GM13976 (cell line): Measurements from ENCODE around the gene PYCR2.
"Not testable (repeated sequence)": the region's sequence is repeated elsewhere in the genome, so short reads cannot be mapped to it uniquely, and the experiment has no call there.

Source experiments
- DNase-seq: peaks from one replicate; pipeline ENCODE4 v3.0.0; 2012; ENCODE audit warnings: low spot score
- CTCF ChIP-seq: IDR thresholded peaks from 2 replicates; pipeline ENCODE4 v1.5.1; 2012; ENCODE audit warnings: borderline replicate concordance, mild to moderate bottlenecking; ENCODE audit not compliant: insufficient read depth; ENCODE audit errors: extremely low read depth, missing control alignments, control extremely low read depth
- in situ Hi-C: fragments of 300-500 bp; cut with MboI; formaldehyde crosslinking; loops from one replicate; pipeline ENCODE4 v1.12.0; 2022; ENCODE audit warnings: low sequenced_read_pairs, mixed read lengths, inconsistent platforms; ENCODE audit not compliant: unreplicated experiment

Gene PYCR2

GRCh38 chr1:225934711-225935110, 10.7 kb upstream of the PYCR2 start:
- TF ChIP-seq CTCF: no peak
- no peak for DNase-seq
- in situ Hi-C loops: no loop called here

DNA sequence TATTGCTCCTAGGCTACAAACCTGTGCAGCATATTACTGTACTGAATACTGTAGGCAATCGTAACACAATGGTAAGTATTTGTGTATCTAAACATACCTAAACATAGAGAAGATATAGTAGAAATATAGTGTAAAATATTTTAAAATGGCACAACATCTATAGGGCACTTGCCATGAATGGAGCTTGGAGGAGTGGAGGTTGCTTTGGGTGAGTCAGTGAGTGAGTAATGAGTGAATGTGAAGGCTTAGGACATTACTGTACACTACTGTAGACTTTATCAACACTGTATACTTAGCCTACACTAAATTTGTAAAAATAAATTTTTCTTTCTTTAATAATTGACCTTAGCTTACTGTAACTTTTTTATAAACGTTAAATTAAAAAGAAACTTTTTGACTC, 9.0 kb upstream of the PYCR2 start:
- no peak for DNase-seq
- in situ Hi-C loops: no loop called here
- no peak for TF ChIP-seq CTCF

DNA sequence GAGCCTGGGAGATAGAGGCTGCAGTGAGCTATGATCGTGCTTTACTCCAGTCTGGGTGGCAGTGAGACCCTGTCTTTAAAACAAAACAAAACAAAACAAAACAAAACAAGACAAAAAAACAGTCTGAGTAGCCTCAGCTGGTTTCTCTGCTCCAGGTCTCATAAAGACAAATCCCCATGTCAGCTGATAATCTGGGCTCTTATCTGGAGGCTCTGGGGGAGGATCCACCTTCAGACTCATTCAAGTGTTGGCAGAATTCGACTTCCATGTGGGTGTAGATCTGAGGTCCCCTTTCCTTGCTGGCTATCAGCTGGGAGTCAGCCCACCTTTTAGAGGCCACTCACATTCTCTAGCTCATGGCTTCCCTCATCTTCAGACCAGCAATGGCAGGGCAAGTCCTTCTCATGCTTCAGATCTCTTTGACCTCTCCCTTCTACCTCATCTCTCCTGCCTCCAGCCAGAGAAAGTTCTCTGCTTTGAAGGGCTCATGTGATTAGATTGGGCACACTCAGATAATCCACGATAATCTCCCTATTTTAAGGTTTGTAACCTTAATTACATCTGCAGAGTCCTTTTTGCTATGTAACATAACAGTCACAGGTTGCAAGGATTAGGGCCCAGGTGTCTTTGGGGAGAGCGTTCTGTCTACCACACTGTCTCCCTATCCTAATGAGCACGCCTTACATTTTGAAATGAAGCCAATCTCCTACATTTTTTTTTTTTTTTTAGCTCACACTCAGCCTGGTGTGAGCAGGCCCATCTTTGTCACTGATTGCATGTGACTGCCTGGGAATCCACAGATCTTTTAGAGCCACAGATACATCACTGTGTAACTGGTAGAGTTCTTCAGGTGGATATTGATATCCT, 7.5 kb upstream of the PYCR2 start:
- no peak for TF ChIP-seq CTCF
- in situ Hi-C loops: no loop called here

DNA sequence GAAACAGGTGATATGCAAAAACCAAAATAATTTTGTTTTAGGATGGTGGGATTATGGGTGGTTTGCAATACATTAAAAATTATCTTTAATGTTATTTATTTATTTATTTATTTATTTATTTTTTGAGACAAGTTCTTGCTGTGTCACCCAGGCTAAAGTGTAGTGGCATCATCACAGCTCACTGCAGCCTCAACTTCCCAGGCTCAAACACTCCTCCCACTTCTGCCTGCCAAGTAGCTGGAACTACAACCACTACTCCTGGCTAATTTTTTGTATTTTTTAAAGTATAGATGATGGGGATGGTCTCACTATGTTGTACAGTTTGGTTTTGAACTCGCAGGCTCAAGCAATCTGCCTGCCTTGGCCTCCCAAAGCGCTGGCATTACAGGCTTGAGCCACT, 6.5 kb upstream of the PYCR2 start:
- no peak for TF ChIP-seq CTCF
- in situ Hi-C loops: no loop called here
- DNase-seq: no peak

More for the DNA sequence above, 7.5 kb upstream of the PYCR2 start:
- DNase-seq: no peak

DNA sequence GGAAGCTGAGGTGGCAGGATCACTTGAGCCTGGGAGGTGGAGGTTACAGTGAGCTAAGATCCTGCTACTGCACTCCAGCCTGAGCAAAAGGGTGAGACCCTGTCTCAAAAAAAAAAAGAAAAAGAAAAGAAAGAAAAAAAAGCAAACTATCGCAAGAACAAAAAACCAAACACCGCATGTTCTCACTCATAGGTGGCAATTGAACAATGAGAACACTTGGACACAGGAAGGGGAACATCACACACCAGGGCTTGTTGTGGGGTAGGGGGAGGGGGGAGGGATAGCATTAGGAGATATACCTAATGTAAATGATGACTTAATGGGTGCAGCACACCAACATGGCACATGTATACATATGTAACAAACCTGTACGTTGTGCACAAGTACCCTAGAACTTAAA, 5.4 kb upstream of the PYCR2 start:
- DNase-seq, in situ Hi-C loops: not testable (repeated sequence)

- in situ Hi-C loops: no loop called here
- DNase-seq: no peak
- no peak for TF ChIP-seq CTCF
These were observed 4.4 kb upstream of the PYCR2 start for GRCh38 chr1:225928186-225929175.
